CD4-positive, alpha-beta memory T cell (primary cell): ENCODE data around the gene PLS3. TPM values are rescaled to one million over a fixed set of nuclear protein-coding genes. Genes with fewer than 3 reads are reported as not detected.
"Not testable (repeated sequence)": the region's sequence is repeated elsewhere in the genome, so short reads cannot be mapped to it uniquely, and the experiment has no call there.

Source experiments
- CTCF ChIA-PET: fragments of 350-600 bp; sonication (Branson Sonifier 250); formaldehyde crosslinking; loops from one replicate; lab custom pipeline; 2021; ENCODE audit warnings: inconsistent platforms; ENCODE audit not compliant: partially characterized antibody; lab: Charles Lee
- POLR2A ChIA-PET: fragments of 350-600 bp; sonication (Branson Sonifier 250); formaldehyde crosslinking; loops from one replicate; lab custom pipeline; 2021; ENCODE audit not compliant: partially characterized antibody; lab: Charles Lee
- DNase-seq, 5 donors: peaks; one replicate each; pipeline versions ENCODE4 v3.0.0 to v3.0.0-alpha.2; 2020 to 2022; ENCODE audit warnings: mixed read lengths in 1 of 5
- H3K27ac ChIP-seq: one replicate; pipeline ENCODE4 v1.7.0; 2013; ENCODE audit warnings: low read depth, low read length
- H3K27me3 ChIP-seq: 2 replicates; pipeline ENCODE4 v1.7.0; 2013; ENCODE audit warnings: mild to moderate bottlenecking, low read length, moderate library complexity; ENCODE audit not compliant: insufficient read depth
- H3K36me3 ChIP-seq: 2 replicates; pipeline ENCODE4 v1.7.0; 2013; ENCODE audit warnings: mild to moderate bottlenecking, low read length, moderate library complexity; ENCODE audit not compliant: insufficient read depth
- H3K4me1 ChIP-seq: 2 replicates; pipeline ENCODE4 v1.7.0; 2013; ENCODE audit warnings: mild to moderate bottlenecking, low read length, moderate library complexity; ENCODE audit not compliant: insufficient read depth
- H3K4me3 ChIP-seq, 2 donors: one replicate each; pipeline ENCODE4 v1.7.0; 2013; ENCODE audit warnings: low read length in 2 of 2, mild to moderate bottlenecking in 1 of 2
- H3K9me3 ChIP-seq, 2 donors: one replicate each; pipeline ENCODE4 v1.7.0; 2013; ENCODE audit warnings: low read length in 2 of 2, control low read depth in 1 of 2; ENCODE audit not compliant: control insufficient read depth in 1 of 2
- H3K27ac Mint-ChIP-seq, 7 donors: one replicate each; pipeline ENCODE4 v1.8.0; 2020 to 2021; ENCODE audit warnings: mixed read lengths in 7 of 7, mild to moderate bottlenecking in 6 of 7, inconsistent platforms in 3 of 7, moderate library complexity in 3 of 7
- H3K27me3 Mint-ChIP-seq, 2 donors: one replicate each; pipeline ENCODE4 v1.8.0; 2020 to 2021; ENCODE audit warnings: mixed read lengths in 2 of 2
- H3K36me3 Mint-ChIP-seq, 2 donors: one replicate each; pipeline ENCODE4 v1.8.0; 2020 to 2021; ENCODE audit warnings: mixed read lengths in 2 of 2, inconsistent platforms in 1 of 2, mild to moderate bottlenecking in 1 of 2
- H3K4me1 Mint-ChIP-seq, 4 donors: one replicate each; pipeline ENCODE4 v1.8.0; 2020 to 2021; ENCODE audit warnings: mixed read lengths in 4 of 4, mild to moderate bottlenecking in 1 of 4
- H3K4me3 Mint-ChIP-seq, 8 donors: one replicate each; pipeline ENCODE4 v1.8.0; 2020 to 2021; ENCODE audit warnings: mixed read lengths in 8 of 8, mild to moderate bottlenecking in 7 of 8, moderate library complexity in 6 of 8, inconsistent platforms in 3 of 8
- H3K9me3 Mint-ChIP-seq, 8 donors: one replicate each; pipeline ENCODE4 v1.8.0; 2020 to 2021; ENCODE audit warnings: mixed read lengths in 8 of 8, mild to moderate bottlenecking in 5 of 8, inconsistent platforms in 3 of 8, moderate library complexity in 1 of 8
- intact Hi-C: fragments of 100-400 bp; cut with micrococcal nuclease; formaldehyde crosslinking; loops from one replicate; pipeline ENCODE4 v1.15.1; 2023
- polyA plus RNA-seq, 2 donors: library from polyadenylated mRNA; unstranded; fragments of 300-500 nt; fragmentation: Illumina TruSeq; gene quantifications; one replicate each; pipeline ENCODE4 v1.2.3, GENCODE V29; 2021
- total RNA-seq, 2 experiments: library from RNA; stranded (reverse); gene quantifications; one replicate each; pipeline ENCODE4 v1.2.3, GENCODE V29; 2021

PLS3 gene
- total and polyA plus RNA-seq, 4 experiments from 2014 or later = 0.14 to 0.76 (median 0.15) TPM; not detected in 1

GRCh38 chrX:115534383-115534782, 26.6 kb upstream of the PLS3 start:
- intact Hi-C loops = no loop called here
- ChIA-PET POLR2A (no interaction called here), CTCF (no interaction called here)
- H3K27me3 Mint-ChIP-seq = no peaks in the 10 kb centered on the region
- H3K4me1 Mint-ChIP-seq = no peaks in the 10 kb centered on the region
- H3K4me3 Mint-ChIP-seq = no peak overlapping the region
- Histone ChIP-seq H3K27ac (no peak overlapping the region), H3K4me3 (no peak overlapping the region), H3K36me3 (no peaks in the 10 kb centered on the region), H3K9me3 (no peaks in the 10 kb centered on the region), H3K27me3 (no peaks in the 10 kb centered on the region), H3K4me1 (no peaks in the 10 kb centered on the region)
- H3K9me3 Mint-ChIP-seq = peaks cover 0 to 5% (median 0%) of the 10 kb centered on the region in 8 donors
- no peak overlapping the region for H3K27ac Mint-ChIP-seq
- H3K36me3 Mint-ChIP-seq = no peaks in the 10 kb centered on the region
- DNase-seq = no peak

- ChIA-PET CTCF (no interaction called here), POLR2A (no interaction called here)
- Histone ChIP-seq H3K27ac (no peak overlapping the region), H3K9me3 (no peaks in the 10 kb centered on the region), H3K4me1 (no peaks in the 10 kb centered on the region), H3K27me3 (no peaks in the 10 kb centered on the region), H3K4me3 (no peak overlapping the region), H3K36me3 (no peaks in the 10 kb centered on the region)
- intact Hi-C loops = no loop called here
- H3K4me1 Mint-ChIP-seq = no peaks in the 10 kb centered on the region
- no peaks in the 10 kb centered on the region for H3K36me3 Mint-ChIP-seq
- H3K4me3 Mint-ChIP-seq = no peak overlapping the region
- no peak overlapping the region for H3K27ac Mint-ChIP-seq
- no peak for DNase-seq
- H3K9me3 Mint-ChIP-seq = peaks cover 0 to 5% (median 0%) of the 10 kb centered on the region in 8 donors
- no peaks in the 10 kb centered on the region for H3K27me3 Mint-ChIP-seq
Observed at GRCh38 chrX:115535421-115535820, 25.6 kb upstream of the PLS3 start.

- H3K27me3 Mint-ChIP-seq = no peaks in the 10 kb centered on the region
- no peak overlapping the region for H3K4me3 ChIP-seq
- H3K4me3 Mint-ChIP-seq = no peak overlapping the region
- H3K27ac Mint-ChIP-seq = no peak overlapping the region
- peaks cover 0 to 5% (median 0%) of the 10 kb centered on the region in 8 donors for H3K9me3 Mint-ChIP-seq
- ChIA-PET CTCF (no interaction called here), POLR2A (no interaction called here)
- H3K36me3 Mint-ChIP-seq = no peaks in the 10 kb centered on the region
- intact Hi-C loops = no loop called here
- no peaks in the 10 kb centered on the region for H3K9me3 ChIP-seq
- no peak overlapping the region for H3K27ac ChIP-seq
- no peaks in the 10 kb centered on the region for H3K27me3 ChIP-seq
- no peak for DNase-seq
- no peaks in the 10 kb centered on the region for H3K4me1 Mint-ChIP-seq
- no peaks in the 10 kb centered on the region for H3K4me1 ChIP-seq
- H3K36me3 ChIP-seq = no peaks in the 10 kb centered on the region
Observed at GRCh38 chrX:115535844-115536243, 25.1 kb upstream of the PLS3 start.

GRCh38 chrX:115539841-115540240, 21.1 kb upstream of the PLS3 start:
- Histone ChIP-seq H3K27me3 (no peaks in the 10 kb centered on the region), H3K36me3 (no peaks in the 10 kb centered on the region), H3K27ac (no peak overlapping the region), H3K4me1 (no peaks in the 10 kb centered on the region), H3K9me3 (no peaks in the 10 kb centered on the region), H3K4me3 (no peak overlapping the region)
- H3K36me3 Mint-ChIP-seq = no peaks in the 10 kb centered on the region
- no peak for DNase-seq
- intact Hi-C loops = no loop called here
- peaks cover 0 to 5% (median 0%) of the 10 kb centered on the region in 8 donors for H3K9me3 Mint-ChIP-seq
- no peaks in the 10 kb centered on the region for H3K4me1 Mint-ChIP-seq
- no peaks in the 10 kb centered on the region for H3K27me3 Mint-ChIP-seq
- H3K27ac Mint-ChIP-seq = no peak overlapping the region
- H3K4me3 Mint-ChIP-seq = no peak overlapping the region
- ChIA-PET POLR2A (no interaction called here), CTCF (no interaction called here)

GRCh38 chrX:115541045-115541444, 19.9 kb upstream of the PLS3 start:
- POLR2A ChIA-PET, H3K27me3 ChIP-seq, H3K27ac Mint-ChIP-seq, H3K9me3 Mint-ChIP-seq, H3K4me1 ChIP-seq, DNase-seq, H3K36me3 Mint-ChIP-seq, H3K4me1 Mint-ChIP-seq, H3K27ac ChIP-seq, H3K36me3 ChIP-seq, H3K4me3 Mint-ChIP-seq, H3K9me3 ChIP-seq, H3K27me3 Mint-ChIP-seq, H3K4me3 ChIP-seq, CTCF ChIA-PET, intact Hi-C loops: not testable (repeated sequence)

- DNase-seq = no peak
- ChIA-PET POLR2A (no interaction called here), CTCF (no interaction called here)
- intact Hi-C loops = no loop called here
- Mint-ChIP-seq H3K4me1 (no peaks in the 10 kb centered on the region), H3K4me3 (no peak overlapping the region), H3K36me3 (no peaks in the 10 kb centered on the region), H3K27me3 (no peaks in the 10 kb centered on the region), H3K27ac (no peak overlapping the region), H3K9me3 (no peaks in the 10 kb centered on the region)
- no peaks in the 10 kb centered on the region for H3K4me1 ChIP-seq
- no peaks in the 10 kb centered on the region for H3K9me3 ChIP-seq
- H3K27me3 ChIP-seq = no peaks in the 10 kb centered on the region
- H3K27ac ChIP-seq = no peak overlapping the region
- H3K36me3 ChIP-seq = no peaks in the 10 kb centered on the region
- no peak overlapping the region for H3K4me3 ChIP-seq
Observed at GRCh38 chrX:115547448-115547847, 13.5 kb upstream of the PLS3 start.

GRCh38 chrX:115549008-115549407, 12.0 kb upstream of the PLS3 start:
- Histone ChIP-seq H3K9me3 (no peaks in the 10 kb centered on the region), H3K4me3 (no peak overlapping the region), H3K4me1 (no peaks in the 10 kb centered on the region), H3K36me3 (no peaks in the 10 kb centered on the region), H3K27me3 (no peaks in the 10 kb centered on the region), H3K27ac (no peak overlapping the region)
- no peaks in the 10 kb centered on the region for H3K27me3 Mint-ChIP-seq
- ChIA-PET POLR2A (no interaction called here), CTCF (no interaction called here)
- no peaks in the 10 kb centered on the region for H3K36me3 Mint-ChIP-seq
- H3K4me3 Mint-ChIP-seq = no peak overlapping the region
- intact Hi-C loops = no loop called here
- H3K27ac Mint-ChIP-seq = no peak overlapping the region
- DNase-seq = no peak
- no peaks in the 10 kb centered on the region for H3K4me1 Mint-ChIP-seq
- no peaks in the 10 kb centered on the region for H3K9me3 Mint-ChIP-seq

- ChIA-PET POLR2A (no interaction called here), CTCF (no interaction called here)
- no peaks in the 10 kb centered on the region for H3K27me3 ChIP-seq
- no peak overlapping the region for H3K4me3 Mint-ChIP-seq
- no peaks in the 10 kb centered on the region for H3K4me1 Mint-ChIP-seq
- no peaks in the 10 kb centered on the region for H3K36me3 Mint-ChIP-seq
- no peaks in the 10 kb centered on the region for H3K9me3 ChIP-seq
- no peak overlapping the region for H3K27ac ChIP-seq
- peaks cover 0 to under 1% of the 10 kb centered on the region in 2 donors for H3K27me3 Mint-ChIP-seq
- DNase-seq = no peak
- H3K4me1 ChIP-seq = no peaks in the 10 kb centered on the region
- peaks cover 0 to 2% (median 0%) of the 10 kb centered on the region in 8 donors for H3K9me3 Mint-ChIP-seq
- no peaks in the 10 kb centered on the region for H3K36me3 ChIP-seq
- no peak overlapping the region for H3K4me3 ChIP-seq
- no peak overlapping the region for H3K27ac Mint-ChIP-seq
- intact Hi-C loops = no loop called here
Observed at GRCh38 chrX:115553171-115553570, 7.8 kb upstream of the PLS3 start.
